Astrocyte (in vitro differentiated cells and primary cell): ENCODE results near the gene DUSP2. TPM values are rescaled to one million over a fixed set of nuclear protein-coding genes. Genes with fewer than 3 reads are reported as not detected.

Experiments
- DNase-seq: peaks from one replicate; pipeline ENCODE4 v3.0.0-alpha.2; 2010; ENCODE audit warnings: low read depth
- FAIRE-seq: peaks from 2 replicates; lab custom pipeline; 2011; peaks lifted over from hg19 to GRCh38; lab: Jason Lieb, UNC
- H2AFZ ChIP-seq: 2 replicates; pipeline ENCODE4 v1.6.0; 2012; ENCODE audit warnings: low read depth, low read length, inconsistent platforms
- H3K27ac ChIP-seq: 2 replicates; pipeline ENCODE4 v1.5.1; 2011; ENCODE audit warnings: low read depth, low read length, inconsistent platforms
- H3K27me3 ChIP-seq: 2 replicates; pipeline ENCODE4 v1.6.0; 2011; ENCODE audit warnings: low read length, inconsistent platforms; ENCODE audit not compliant: insufficient read depth
- H3K36me3 ChIP-seq: 2 replicates; pipeline ENCODE4 v1.5.1; 2011; ENCODE audit warnings: low read length, inconsistent platforms; ENCODE audit not compliant: insufficient read depth
- H3K4me1 ChIP-seq: 2 replicates; pipeline ENCODE4 v1.5.1; 2011; ENCODE audit warnings: low read length, inconsistent platforms; ENCODE audit not compliant: insufficient read depth
- H3K4me2 ChIP-seq: 2 replicates; pipeline ENCODE4 v1.6.0; 2012; ENCODE audit warnings: low read length, inconsistent platforms
- H3K4me3 ChIP-seq: 2 replicates; pipeline ENCODE4 v1.5.1; 2011; ENCODE audit warnings: low read depth, mild to moderate bottlenecking, low read length, inconsistent platforms; ENCODE audit not compliant: insufficient read depth
- H3K79me2 ChIP-seq: 2 replicates; pipeline ENCODE4 v1.6.0; 2012; ENCODE audit warnings: mild to moderate bottlenecking, low read length, inconsistent platforms; ENCODE audit not compliant: insufficient read depth
- H3K9ac ChIP-seq: 2 replicates; pipeline ENCODE4 v1.6.0; 2012; ENCODE audit warnings: mild to moderate bottlenecking, low read length, inconsistent platforms
- H3K9me3 ChIP-seq: 2 replicates; pipeline ENCODE4 v1.5.1; 2012; ENCODE audit warnings: low read depth, mild to moderate bottlenecking, low read length, inconsistent platforms; ENCODE audit not compliant: insufficient read depth
- H4K20me1 ChIP-seq: 2 replicates; pipeline ENCODE4 v1.6.0; 2012; ENCODE audit warnings: low read length, inconsistent platforms; ENCODE audit not compliant: insufficient read depth
- H3K27ac Mint-ChIP-seq: one replicate; pipeline ENCODE4 v1.8.0; 2021; ENCODE audit warnings: mild to moderate bottlenecking, mixed read lengths; ENCODE audit not compliant: unreplicated experiment
- H3K27me3 Mint-ChIP-seq: one replicate; pipeline ENCODE4 v1.8.0; 2021; ENCODE audit warnings: low read depth, mixed read lengths; ENCODE audit not compliant: unreplicated experiment
- H3K36me3 Mint-ChIP-seq: one replicate; pipeline ENCODE4 v1.8.0; 2021; ENCODE audit warnings: low read depth, mixed read lengths; ENCODE audit not compliant: unreplicated experiment
- H3K4me1 Mint-ChIP-seq: one replicate; pipeline ENCODE4 v1.8.0; 2021; ENCODE audit warnings: low read depth, mixed read lengths; ENCODE audit not compliant: unreplicated experiment
- H3K4me3 Mint-ChIP-seq: one replicate; pipeline ENCODE4 v1.8.0; 2021; ENCODE audit warnings: mild to moderate bottlenecking, moderate library complexity, mixed read lengths; ENCODE audit not compliant: unreplicated experiment
- H3K9me3 Mint-ChIP-seq: one replicate; pipeline ENCODE4 v1.8.0; 2021; ENCODE audit warnings: mild to moderate bottlenecking, mixed read lengths; ENCODE audit not compliant: unreplicated experiment
- EZH2 ChIP-seq: IDR thresholded peaks from 2 replicates; pipeline ENCODE4 v1.6.1; 2012; ENCODE audit warnings: mild to moderate bottlenecking, low read length, inconsistent platforms; ENCODE audit not compliant: insufficient read depth
- total RNA-seq: library from RNA; stranded (reverse); gene quantifications from 2 replicates; pipeline ENCODE4 v1.2.1, GENCODE V29; 2021
- TF ChIP-seq, protein P1 (sequence below): IDR thresholded peaks from 2 replicates; pipeline ENCODE4 v1.5.1; 2011; ENCODE audit warnings: low read depth, mild to moderate bottlenecking, inconsistent platforms, low read length, moderate library complexity; ENCODE audit not compliant: insufficient read depth

Gene DUSP2
- total RNA-seq, 1 donor from 2014 or later = 0.95 TPM

DNA sequence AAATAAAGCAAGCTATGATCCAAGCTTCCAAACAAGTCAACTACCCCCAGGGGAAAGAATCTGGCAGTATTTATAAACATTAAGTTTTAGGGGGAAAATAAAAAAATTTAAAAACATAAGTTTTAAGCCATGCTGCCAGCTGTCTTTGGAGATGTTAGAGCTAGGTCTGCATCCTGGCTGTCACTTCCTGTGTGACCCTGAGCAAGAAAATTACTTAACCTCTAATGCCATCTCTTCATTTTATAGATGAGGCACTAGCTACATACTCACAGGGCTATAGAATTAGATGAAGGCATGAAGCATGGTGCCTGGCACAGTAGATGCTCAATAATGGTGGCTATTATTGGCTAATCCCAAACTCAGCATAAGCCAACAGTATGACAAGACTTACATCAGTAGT, 35.3 kb upstream of the DUSP2 start:
- H3K4me2 ChIP-seq = no peak overlapping the region
- Mint-ChIP-seq H3K4me1 (peaks cover 7% of the 10 kb centered on the region), H3K27ac (no peak overlapping the region), H3K27me3 (no peaks in the 10 kb centered on the region), H3K36me3 (peaks cover 12% of the 10 kb centered on the region), H3K9me3 (no peaks in the 10 kb centered on the region), H3K4me3 (no peak overlapping the region)
- no peak for TF ChIP-seq EZH2
- H3K27ac ChIP-seq = no peak overlapping the region
- no peak for DNase-seq
- FAIRE-seq = no peak
- H3K27me3 ChIP-seq = no peaks in the 10 kb centered on the region
- H2AFZ ChIP-seq = no peak overlapping the region
- H3K79me2 ChIP-seq = no peaks in the 10 kb centered on the region
- H4K20me1 ChIP-seq = peaks cover 13% of the 10 kb centered on the region
- peaks cover 14% of the 10 kb centered on the region for H3K36me3 ChIP-seq
- H3K4me3 ChIP-seq = no peak overlapping the region
- H3K4me1 ChIP-seq = peaks cover 6% of the 10 kb centered on the region
- no peaks in the 10 kb centered on the region for H3K9me3 ChIP-seq
- no peak overlapping the region for H3K9ac ChIP-seq

GRCh38 chr2:96180002-96180401, 34.8 kb upstream of the DUSP2 start:
- no peaks in the 10 kb centered on the region for H3K79me2 ChIP-seq
- no peak overlapping the region for H3K27ac ChIP-seq
- Mint-ChIP-seq H3K27me3 (no peaks in the 10 kb centered on the region), H3K9me3 (no peaks in the 10 kb centered on the region), H3K4me3 (no peak overlapping the region), H3K4me1 (peaks cover 7% of the 10 kb centered on the region), H3K36me3 (peaks cover 10% of the 10 kb centered on the region), H3K27ac (no peak overlapping the region)
- no peaks in the 10 kb centered on the region for H3K27me3 ChIP-seq
- peaks cover 6% of the 10 kb centered on the region for H3K4me1 ChIP-seq
- no peak overlapping the region for H2AFZ ChIP-seq
- no peaks in the 10 kb centered on the region for H3K9me3 ChIP-seq
- H4K20me1 ChIP-seq = peaks cover 8% of the 10 kb centered on the region
- no peak for DNase-seq
- TF ChIP-seq, protein P1, sequence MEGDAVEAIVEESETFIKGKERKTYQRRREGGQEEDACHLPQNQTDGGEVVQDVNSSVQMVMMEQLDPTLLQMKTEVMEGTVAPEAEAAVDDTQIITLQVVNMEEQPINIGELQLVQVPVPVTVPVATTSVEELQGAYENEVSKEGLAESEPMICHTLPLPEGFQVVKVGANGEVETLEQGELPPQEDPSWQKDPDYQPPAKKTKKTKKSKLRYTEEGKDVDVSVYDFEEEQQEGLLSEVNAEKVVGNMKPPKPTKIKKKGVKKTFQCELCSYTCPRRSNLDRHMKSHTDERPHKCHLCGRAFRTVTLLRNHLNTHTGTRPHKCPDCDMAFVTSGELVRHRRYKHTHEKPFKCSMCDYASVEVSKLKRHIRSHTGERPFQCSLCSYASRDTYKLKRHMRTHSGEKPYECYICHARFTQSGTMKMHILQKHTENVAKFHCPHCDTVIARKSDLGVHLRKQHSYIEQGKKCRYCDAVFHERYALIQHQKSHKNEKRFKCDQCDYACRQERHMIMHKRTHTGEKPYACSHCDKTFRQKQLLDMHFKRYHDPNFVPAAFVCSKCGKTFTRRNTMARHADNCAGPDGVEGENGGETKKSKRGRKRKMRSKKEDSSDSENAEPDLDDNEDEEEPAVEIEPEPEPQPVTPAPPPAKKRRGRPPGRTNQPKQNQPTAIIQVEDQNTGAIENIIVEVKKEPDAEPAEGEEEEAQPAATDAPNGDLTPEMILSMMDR = no peak
- peaks cover 9% of the 10 kb centered on the region for H3K36me3 ChIP-seq
- H3K9ac ChIP-seq = no peak overlapping the region
- H3K4me2 ChIP-seq = no peak overlapping the region
- no peak overlapping the region for H3K4me3 ChIP-seq
- no peak for FAIRE-seq

DNA sequence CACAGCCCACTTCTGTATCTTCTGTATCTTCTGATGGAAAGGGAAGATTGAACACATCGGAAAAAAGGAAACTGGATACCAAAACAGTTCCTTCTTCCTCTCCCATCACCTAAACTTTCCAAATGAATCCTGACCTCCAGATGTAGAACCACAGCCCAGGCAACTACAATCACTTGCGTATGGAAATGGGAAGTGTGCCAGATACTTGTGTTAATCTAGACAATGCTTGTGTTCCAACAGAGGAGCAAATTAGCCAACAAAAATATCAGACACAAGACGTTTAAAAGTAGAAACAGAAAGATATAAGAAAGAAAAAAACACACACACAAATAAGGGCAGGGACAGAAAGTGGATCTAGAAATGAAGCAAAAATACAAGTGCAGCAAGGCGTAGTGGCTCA, 31.4 kb upstream of the DUSP2 start:
- H3K27ac ChIP-seq = no peak overlapping the region
- H3K36me3 Mint-ChIP-seq = peaks cover 1% of the 10 kb centered on the region
- no peak overlapping the region for H3K27ac Mint-ChIP-seq
- peaks cover 7% of the 10 kb centered on the region for H3K27me3 Mint-ChIP-seq
- H3K4me3 ChIP-seq = no peak overlapping the region
- H3K9me3 ChIP-seq = no peaks in the 10 kb centered on the region
- H3K79me2 ChIP-seq = no peaks in the 10 kb centered on the region
- no peak overlapping the region for H3K9ac ChIP-seq
- peak; percentile 14 for DNase-seq
- H3K36me3 ChIP-seq = no peaks in the 10 kb centered on the region
- no peak for TF ChIP-seq EZH2
- TF ChIP-seq, protein P1 = no peak
- H3K4me2 ChIP-seq = no peak overlapping the region
- H3K4me3 Mint-ChIP-seq = no peak overlapping the region
- H2AFZ ChIP-seq = no peak overlapping the region
- H3K4me1 Mint-ChIP-seq = peaks cover 7% of the 10 kb centered on the region
- FAIRE-seq = no peak
- H4K20me1 ChIP-seq = no peaks in the 10 kb centered on the region
- H3K9me3 Mint-ChIP-seq = peaks cover 4% of the 10 kb centered on the region
- H3K27me3 ChIP-seq = no peaks in the 10 kb centered on the region
- peaks cover 6% of the 10 kb centered on the region for H3K4me1 ChIP-seq
